GM12873 (cell line): ENCODE measurements around the gene CHST3.

ENCODE experiments used
- TF ChIP-seq, protein P1 (sequence below): IDR thresholded peaks from 2 replicates; pipeline ENCODE4 v1.5.1; 2012; ENCODE audit warnings: low read depth, mild to moderate bottlenecking, moderate library complexity, low read length, control low read depth; ENCODE audit not compliant: insufficient read depth; ENCODE audit errors: missing control alignments

The CHST3 gene

DNA sequence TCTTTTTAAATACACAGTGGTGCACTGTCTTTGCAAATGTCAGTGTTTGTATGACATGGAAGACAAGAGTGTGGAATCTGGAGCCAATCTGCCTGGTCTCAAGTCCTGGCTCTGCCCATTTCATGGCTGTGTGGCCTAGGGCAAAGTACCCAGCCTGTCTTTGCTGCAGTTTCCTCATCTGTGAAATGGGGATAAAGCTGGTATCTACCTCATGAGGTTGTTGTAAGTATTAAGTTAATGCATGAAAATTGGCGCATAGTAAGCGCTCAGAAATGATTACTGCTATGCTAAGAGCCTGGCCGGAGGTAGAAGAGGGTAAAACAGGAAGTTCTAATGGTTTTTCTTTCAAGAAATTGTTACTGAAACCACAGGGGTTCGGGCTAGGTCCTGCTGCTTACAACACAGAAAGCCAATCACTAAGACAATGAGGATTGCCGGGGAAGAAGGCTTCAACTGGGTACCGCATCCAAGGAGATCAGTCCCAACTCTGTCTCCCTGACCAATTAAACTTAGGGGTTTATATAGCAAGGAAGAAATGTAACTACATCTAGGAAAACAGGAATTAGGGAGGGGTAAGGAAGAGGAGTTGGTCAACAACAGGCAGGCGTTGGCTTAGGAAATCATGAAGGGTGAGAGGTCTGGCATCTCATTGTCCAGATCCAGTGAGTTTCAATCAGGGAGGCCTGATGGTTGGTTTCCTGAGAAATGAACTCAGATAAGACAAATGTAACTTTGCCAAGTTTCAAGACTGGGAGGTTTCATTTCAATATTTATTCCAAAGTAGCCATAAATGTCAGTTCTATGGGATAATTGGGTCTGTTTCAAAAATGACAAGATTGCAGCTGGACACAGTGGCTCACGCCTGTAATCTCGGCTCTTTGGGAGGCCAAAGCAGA is 57.0 kb downstream of the CHST3 start:
- TF ChIP-seq, protein P1, sequence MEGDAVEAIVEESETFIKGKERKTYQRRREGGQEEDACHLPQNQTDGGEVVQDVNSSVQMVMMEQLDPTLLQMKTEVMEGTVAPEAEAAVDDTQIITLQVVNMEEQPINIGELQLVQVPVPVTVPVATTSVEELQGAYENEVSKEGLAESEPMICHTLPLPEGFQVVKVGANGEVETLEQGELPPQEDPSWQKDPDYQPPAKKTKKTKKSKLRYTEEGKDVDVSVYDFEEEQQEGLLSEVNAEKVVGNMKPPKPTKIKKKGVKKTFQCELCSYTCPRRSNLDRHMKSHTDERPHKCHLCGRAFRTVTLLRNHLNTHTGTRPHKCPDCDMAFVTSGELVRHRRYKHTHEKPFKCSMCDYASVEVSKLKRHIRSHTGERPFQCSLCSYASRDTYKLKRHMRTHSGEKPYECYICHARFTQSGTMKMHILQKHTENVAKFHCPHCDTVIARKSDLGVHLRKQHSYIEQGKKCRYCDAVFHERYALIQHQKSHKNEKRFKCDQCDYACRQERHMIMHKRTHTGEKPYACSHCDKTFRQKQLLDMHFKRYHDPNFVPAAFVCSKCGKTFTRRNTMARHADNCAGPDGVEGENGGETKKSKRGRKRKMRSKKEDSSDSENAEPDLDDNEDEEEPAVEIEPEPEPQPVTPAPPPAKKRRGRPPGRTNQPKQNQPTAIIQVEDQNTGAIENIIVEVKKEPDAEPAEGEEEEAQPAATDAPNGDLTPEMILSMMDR = no peak

DNA sequence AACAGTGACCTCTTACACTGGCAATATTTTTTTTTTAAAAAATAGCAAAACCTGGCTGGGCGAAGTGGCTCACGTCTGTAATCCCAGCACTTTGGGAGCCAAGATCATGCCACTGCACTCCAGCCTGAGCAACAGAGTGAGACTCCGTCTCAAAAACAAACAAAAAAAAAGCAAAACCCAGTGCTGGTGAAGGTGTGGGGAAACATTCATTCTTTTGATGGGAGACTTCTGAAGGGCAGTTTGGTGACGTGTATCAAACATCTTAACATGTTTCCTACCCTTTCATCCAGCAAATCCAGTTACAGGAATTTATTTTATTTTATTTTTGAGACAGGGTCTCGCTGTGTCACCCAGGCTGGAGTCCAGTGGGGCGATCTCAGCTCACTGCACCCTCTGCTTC is 58.0 kb downstream of the CHST3 start:
- TF ChIP-seq, protein P1 = no peak

GRCh38 chr10:72024596-72024995 is 60.4 kb downstream of the CHST3 start:
- TF ChIP-seq, protein P1 = no peak

DNA sequence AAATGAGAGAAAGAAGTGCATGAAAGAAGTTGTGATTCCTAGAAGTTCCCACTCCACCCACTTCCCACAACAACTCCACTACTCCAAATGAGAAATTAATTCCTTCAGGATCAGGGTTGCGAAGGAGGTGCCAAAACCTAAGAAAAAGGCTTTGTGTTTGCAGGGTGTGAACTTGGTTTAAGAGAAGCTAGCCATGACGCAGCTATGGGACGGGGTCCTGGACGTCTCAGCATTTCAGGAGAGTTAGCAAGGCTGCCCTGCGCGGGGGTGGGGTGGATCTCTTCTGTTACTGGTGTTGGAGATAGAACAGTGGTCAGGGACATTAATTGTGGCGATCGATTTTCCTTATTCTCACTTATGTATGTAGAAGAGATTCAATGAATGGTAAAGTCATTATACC is 61.2 kb downstream of the CHST3 start:
- TF ChIP-seq, protein P1 = no peak

DNA sequence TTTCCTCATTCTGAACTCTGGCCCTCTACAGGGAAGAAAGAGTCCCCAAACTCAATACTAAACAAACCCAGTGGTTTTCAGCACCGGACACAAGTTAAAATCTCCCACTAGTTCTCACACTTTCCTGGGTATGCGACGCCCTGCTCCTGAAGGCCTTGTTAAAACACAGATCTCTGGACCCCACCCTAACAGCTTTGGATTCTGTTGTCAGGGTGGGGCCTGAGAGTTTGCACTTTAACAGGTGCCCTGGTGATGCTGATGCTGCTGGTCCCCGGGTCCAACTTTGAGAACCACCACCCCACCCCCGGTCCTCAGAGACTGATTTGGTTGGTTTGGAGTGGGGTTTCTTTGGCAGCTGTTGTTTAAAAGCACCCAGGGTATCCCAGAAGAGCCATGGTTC is 61.6 kb downstream of the CHST3 start:
- TF ChIP-seq, protein P1 = no peak

- TF ChIP-seq, protein P1 = no peak
Measured at GRCh38 chr10:72026278-72027111, 62.3 kb downstream of the CHST3 start.

- TF ChIP-seq, protein P1 = no peak
Measured at GRCh38 chr10:72027498-72027897, 63.3 kb downstream of the CHST3 start.
